LNCAP (cell line): ENCODE results near the gene CXXC1.

Experiments
- CTCF ChIP-seq: fragments of 450-650 bp; IDR thresholded peaks from 2 replicates; pipeline ENCODE4 v1.5.1; 2017; ENCODE audit warnings: mild to moderate bottlenecking

The CXXC1 gene

GRCh38 chr18:50281972-50282520 is 5.4 kb downstream of the CXXC1 start:
- no peak for TF ChIP-seq CTCF

- TF ChIP-seq CTCF = no peak
These were observed 6.1 kb downstream of the CXXC1 start, which contains the start of gene MBD1 for GRCh38 chr18:50281295-50281971. Gene MBD1 (minus strand): TSS chr18:50281523. CDS start chr18:50279992, 1,531 bp downstream.

- TF ChIP-seq CTCF = no peak
These were observed 6.7 kb downstream of the CXXC1 start for GRCh38 chr18:50280707-50281294.

- TF ChIP-seq CTCF = no peak
These were observed 7.7 kb downstream of the CXXC1 start for GRCh38 chr18:50279752-50280151.

GRCh38 chr18:50277942-50278341 is 9.6 kb downstream of the CXXC1 start:
- no peak for TF ChIP-seq CTCF

- TF ChIP-seq CTCF = no peak
These were observed 11.0 kb downstream of the CXXC1 start for GRCh38 chr18:50276452-50276851.

- TF ChIP-seq CTCF = no peak
These were observed 11.9 kb downstream of the CXXC1 start for GRCh38 chr18:50275503-50276036.
